CD4-positive, alpha-beta T cell (primary cell): ENCODE data around the gene DOCK6. TPM values are rescaled to one million over a fixed set of nuclear protein-coding genes. Genes with fewer than 3 reads are reported as not detected.

Experiments used
- ATAC-seq: fragments of 200-7000 bp; cut with Tn5 transposase; one replicate; pipeline ENCODE4 v1.10.0; 2022; ENCODE audit warnings: mild to moderate bottlenecking; ENCODE audit not compliant: poor library complexity
- CTCF ChIA-PET: fragments of 350-600 bp; sonication (Branson Sonifier 250); formaldehyde crosslinking; loops from one replicate; lab custom pipeline; 2021; ENCODE audit warnings: antibody characterized with exemption, inconsistent platforms; lab: Charles Lee
- POLR2A ChIA-PET: fragments of 350-600 bp; sonication (Branson Sonifier 250); formaldehyde crosslinking; loops from one replicate; lab custom pipeline; 2021; ENCODE audit warnings: antibody characterized with exemption, inconsistent platforms; lab: Charles Lee
- DNase-seq, 14 experiments: peaks; one replicate each; pipeline ENCODE4 v3.0.0-alpha.2; 2013 to 2020; ENCODE audit warnings: mixed read lengths in 2 of 14
- H3K27ac ChIP-seq, 2 donors: one replicate each; pipeline versions ENCODE4 v1.5.1 to v1.7.0; 2013; ENCODE audit warnings: low read length in 2 of 2, low read depth in 1 of 2, mild to moderate bottlenecking in 1 of 2
- H3K27me3 ChIP-seq, 2 experiments: 1 replicate in 1 of 2; 2 replicates in 1 of 2; pipeline versions ENCODE4 v1.6.1 to v1.7.0; 2013; ENCODE audit warnings: low read length in 2 of 2, control low read depth in 1 of 2, mild to moderate bottlenecking in 1 of 2, moderate library complexity in 1 of 2; ENCODE audit not compliant: insufficient read depth in 2 of 2, control insufficient read depth in 1 of 2
- H3K36me3 ChIP-seq: one replicate; pipeline ENCODE4 v1.6.1; 2013; ENCODE audit warnings: low read length, control low read depth; ENCODE audit not compliant: insufficient read depth
- H3K4me1 ChIP-seq: one replicate; pipeline ENCODE4 v1.6.1; 2013; ENCODE audit warnings: low read length, control low read depth; ENCODE audit not compliant: insufficient read depth
- H3K4me3 ChIP-seq: one replicate; pipeline ENCODE4 v1.5.1; 2013; ENCODE audit warnings: mild to moderate bottlenecking, low read length, moderate library complexity
- H3K9me3 ChIP-seq, 2 experiments: 1 replicate in 1 of 2; 2 replicates in 1 of 2; pipeline versions ENCODE4 v1.6.1 to v1.7.0; 2013; ENCODE audit warnings: low read length in 2 of 2, mild to moderate bottlenecking in 2 of 2, control low read depth in 1 of 2, moderate library complexity in 1 of 2; ENCODE audit not compliant: control insufficient read depth in 1 of 2, insufficient read depth in 1 of 2
- H3K27ac Mint-ChIP-seq: one replicate; pipeline ENCODE4 v1.8.0; 2020; ENCODE audit warnings: mixed read lengths
- H3K27me3 Mint-ChIP-seq: one replicate; pipeline ENCODE4 v1.8.0; 2021; ENCODE audit warnings: mixed read lengths
- H3K36me3 Mint-ChIP-seq: one replicate; pipeline ENCODE4 v1.8.0; 2021; ENCODE audit warnings: low read depth, mixed read lengths
- H3K4me1 Mint-ChIP-seq: one replicate; pipeline ENCODE4 v1.8.0; 2021; ENCODE audit warnings: low read depth, mixed read lengths
- H3K4me3 Mint-ChIP-seq: one replicate; pipeline ENCODE4 v1.8.0; 2020; ENCODE audit warnings: mild to moderate bottlenecking, mixed read lengths
- H3K9me3 Mint-ChIP-seq: one replicate; pipeline ENCODE4 v1.8.0; 2020; ENCODE audit warnings: mixed read lengths
- CTCF ChIP-seq: fragments of 200-600 bp; IDR thresholded peaks from one replicate; pipeline ENCODE4 v1.8.0; 2022; ENCODE audit warnings: antibody characterized with exemption, mild to moderate bottlenecking
- intact Hi-C, 2 experiments: fragments of 100-400 bp; cut with DNase I in 1 of 2; cut with micrococcal nuclease in 1 of 2; formaldehyde crosslinking; loops; one replicate each; pipeline versions ENCODE4 v1.15.1 to v1.9.0; 2023 to 2025; cut with DNase I, micrococcal nuclease
- total RNA-seq, 174 experiments: library from RNA in 2 of 174; stranded (reverse) in 2 of 174; gene quantifications; one replicate each; pipeline ENCODE4 v1.2.3 and lab custom pipeline; 2021 to 2026

DOCK6 gene
- total RNA-seq, 2 experiments from 2014 or later: 0.14 to 0.38 TPM

- Mint-ChIP-seq H3K4me1 (no peaks in the 10 kb centered on the region), H3K36me3 (no peaks in the 10 kb centered on the region), H3K27me3 (peaks cover 68% of the 10 kb centered on the region), H3K4me3 (no peak overlapping the region), H3K9me3 (no peaks in the 10 kb centered on the region), H3K27ac (no peak overlapping the region)
- Histone ChIP-seq H3K4me3 (no peak overlapping the region), H3K36me3 (no peaks in the 10 kb centered on the region), H3K27me3 (peaks cover 26 to 27% of the 10 kb centered on the region in 2 experiments), H3K27ac (no peak overlapping the region), H3K9me3 (peaks cover 0 to 6% of the 10 kb centered on the region in 2 experiments), H3K4me1 (no peaks in the 10 kb centered on the region)
- no peak for DNase-seq
- CTCF ChIA-PET: no interaction called here
- intact Hi-C loops: no loop called here
- TF ChIP-seq CTCF: no peak
- POLR2A ChIA-PET: no interaction called here
- no peak for ATAC-seq
These were observed 7.1 kb upstream of the DOCK6 start for GRCh38 chr19:11269408-11269807.

- no peak overlapping the region for H3K4me3 Mint-ChIP-seq
- intact Hi-C loops: no loop called here
- DNase-seq (no peak), ATAC-seq (no peak)
- no peak overlapping the region for H3K27ac ChIP-seq
- H3K9me3 ChIP-seq: peaks cover 0 to 7% of the 10 kb centered on the region in 2 experiments
- no peaks in the 10 kb centered on the region for H3K4me1 Mint-ChIP-seq
- TF ChIP-seq CTCF: no peak
- H3K36me3 ChIP-seq: no peaks in the 10 kb centered on the region
- H3K27me3 Mint-ChIP-seq: peaks cover 69% of the 10 kb centered on the region
- H3K27me3 ChIP-seq: peaks cover 23 to 24% of the 10 kb centered on the region in 2 experiments
- POLR2A ChIA-PET: no interaction called here
- H3K36me3 Mint-ChIP-seq: no peaks in the 10 kb centered on the region
- CTCF ChIA-PET: no interaction called here
- H3K9me3 Mint-ChIP-seq: no peaks in the 10 kb centered on the region
- no peaks in the 10 kb centered on the region for H3K4me1 ChIP-seq
- H3K27ac Mint-ChIP-seq: no peak overlapping the region
- H3K4me3 ChIP-seq: no peak overlapping the region
These were observed 6.5 kb upstream of the DOCK6 start for GRCh38 chr19:11268783-11269267.

DNA sequence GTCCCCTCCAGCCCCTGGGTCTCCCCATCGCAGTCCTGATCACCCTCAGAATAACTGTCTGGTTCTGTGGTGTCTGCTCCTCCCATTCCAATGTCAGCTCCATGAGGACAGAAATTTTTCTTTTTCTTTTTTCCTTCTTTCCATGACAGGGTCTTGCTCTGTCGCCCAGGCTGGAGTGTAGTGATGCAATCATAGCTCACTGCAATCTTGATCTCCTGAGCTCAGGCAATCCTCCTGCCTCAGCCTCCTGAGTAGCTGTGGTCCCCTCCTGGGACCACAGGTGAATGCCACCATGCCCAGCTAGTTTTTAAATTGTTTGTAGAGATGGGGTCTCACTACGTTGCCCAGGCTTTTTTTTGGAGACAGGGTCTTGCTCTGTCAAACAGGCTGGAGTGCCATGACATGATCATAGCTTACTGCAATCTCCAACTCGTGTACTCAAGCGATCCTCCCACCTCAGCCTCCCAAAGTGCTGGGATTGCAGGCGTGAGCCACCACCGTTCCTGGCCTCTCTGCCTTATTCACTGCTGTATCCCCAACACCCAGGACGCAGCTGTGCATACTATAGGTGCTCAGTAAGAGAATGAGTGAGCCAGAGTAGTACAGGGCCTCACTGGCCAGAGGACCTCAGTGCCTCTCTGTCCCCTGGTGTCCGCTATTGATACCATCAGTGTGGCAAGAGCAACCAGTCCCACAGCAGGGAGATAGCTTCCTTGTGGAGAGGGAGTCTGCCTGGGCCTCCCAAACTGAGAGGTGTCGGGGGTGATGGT lies 5.2 kb upstream of the DOCK6 start:
- ChIA-PET CTCF (no interaction called here), POLR2A (no interaction called here)
- no peak overlapping the region for H3K27ac ChIP-seq
- peaks cover 34 to 36% of the 10 kb centered on the region in 2 experiments for H3K27me3 ChIP-seq
- DNase-seq: no peak
- Mint-ChIP-seq H3K4me3 (no peak overlapping the region), H3K9me3 (no peaks in the 10 kb centered on the region), H3K4me1 (no peaks in the 10 kb centered on the region), H3K27me3 (peaks cover 72% of the 10 kb centered on the region), H3K36me3 (no peaks in the 10 kb centered on the region), H3K27ac (no peak overlapping the region)
- ATAC-seq: no peak
- intact Hi-C loops: no loop called here
- H3K4me3 ChIP-seq: no peak overlapping the region
- H3K9me3 ChIP-seq: peaks cover 0 to 4% of the 10 kb centered on the region in 2 experiments
- H3K4me1 ChIP-seq: peaks cover 6% of the 10 kb centered on the region
- TF ChIP-seq CTCF: no peak
- no peaks in the 10 kb centered on the region for H3K36me3 ChIP-seq
